Loucy (cell line): ENCODE measurements around the gene RNF2.

Experiments used
- EZH2phosphoT487 ChIP-seq: fragments of 200-600 bp; IDR thresholded peaks from 2 replicates; pipeline ENCODE4 v1.6.1; 2018; ENCODE audit warnings: antibody characterized with exemption, mild to moderate bottlenecking, moderate library complexity, borderline replicate concordance
- TF ChIP-seq, protein P1 (sequence below): fragments of 200-600 bp; sonication (generic); conservative IDR thresholded peaks from 2 replicates; pipeline ENCODE4 v1.5.1; 2014; ENCODE audit warnings: mild to moderate bottlenecking, antibody characterized with exemption, low read length

GRCh38 chr1:185144233-185144632 lies 98.9 kb downstream of the RNF2 start:
- TF ChIP-seq, protein P1, sequence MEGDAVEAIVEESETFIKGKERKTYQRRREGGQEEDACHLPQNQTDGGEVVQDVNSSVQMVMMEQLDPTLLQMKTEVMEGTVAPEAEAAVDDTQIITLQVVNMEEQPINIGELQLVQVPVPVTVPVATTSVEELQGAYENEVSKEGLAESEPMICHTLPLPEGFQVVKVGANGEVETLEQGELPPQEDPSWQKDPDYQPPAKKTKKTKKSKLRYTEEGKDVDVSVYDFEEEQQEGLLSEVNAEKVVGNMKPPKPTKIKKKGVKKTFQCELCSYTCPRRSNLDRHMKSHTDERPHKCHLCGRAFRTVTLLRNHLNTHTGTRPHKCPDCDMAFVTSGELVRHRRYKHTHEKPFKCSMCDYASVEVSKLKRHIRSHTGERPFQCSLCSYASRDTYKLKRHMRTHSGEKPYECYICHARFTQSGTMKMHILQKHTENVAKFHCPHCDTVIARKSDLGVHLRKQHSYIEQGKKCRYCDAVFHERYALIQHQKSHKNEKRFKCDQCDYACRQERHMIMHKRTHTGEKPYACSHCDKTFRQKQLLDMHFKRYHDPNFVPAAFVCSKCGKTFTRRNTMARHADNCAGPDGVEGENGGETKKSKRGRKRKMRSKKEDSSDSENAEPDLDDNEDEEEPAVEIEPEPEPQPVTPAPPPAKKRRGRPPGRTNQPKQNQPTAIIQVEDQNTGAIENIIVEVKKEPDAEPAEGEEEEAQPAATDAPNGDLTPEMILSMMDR = no peak
- TF ChIP-seq EZH2phosphoT487 = no peak
